ENCODE results near the gene AUTS2.

AUTS2 gene

DNA sequence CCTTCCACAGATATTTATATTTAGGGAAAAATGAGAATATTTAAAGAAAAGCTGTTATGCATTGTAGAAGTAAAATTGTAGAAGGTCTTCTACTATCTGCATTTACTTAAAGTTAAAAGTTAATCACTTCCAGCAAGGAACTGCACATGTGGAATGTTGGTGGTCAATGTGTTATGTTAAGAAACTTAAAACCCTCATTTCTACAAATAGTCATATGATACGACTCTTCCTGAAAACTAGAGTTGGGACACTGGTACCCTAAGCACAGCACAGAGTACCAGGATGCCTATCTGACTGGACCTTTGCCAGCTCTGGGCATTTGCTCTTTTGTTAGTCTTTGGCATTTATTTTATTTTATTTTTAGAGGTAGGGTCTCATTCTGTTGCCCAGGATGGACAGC lies 1009.5 kb downstream of the AUTS2 start:
- DNase-seq (ENCODE audit: low spot score), result no peak
- TF ChIP-seq, protein P1, sequence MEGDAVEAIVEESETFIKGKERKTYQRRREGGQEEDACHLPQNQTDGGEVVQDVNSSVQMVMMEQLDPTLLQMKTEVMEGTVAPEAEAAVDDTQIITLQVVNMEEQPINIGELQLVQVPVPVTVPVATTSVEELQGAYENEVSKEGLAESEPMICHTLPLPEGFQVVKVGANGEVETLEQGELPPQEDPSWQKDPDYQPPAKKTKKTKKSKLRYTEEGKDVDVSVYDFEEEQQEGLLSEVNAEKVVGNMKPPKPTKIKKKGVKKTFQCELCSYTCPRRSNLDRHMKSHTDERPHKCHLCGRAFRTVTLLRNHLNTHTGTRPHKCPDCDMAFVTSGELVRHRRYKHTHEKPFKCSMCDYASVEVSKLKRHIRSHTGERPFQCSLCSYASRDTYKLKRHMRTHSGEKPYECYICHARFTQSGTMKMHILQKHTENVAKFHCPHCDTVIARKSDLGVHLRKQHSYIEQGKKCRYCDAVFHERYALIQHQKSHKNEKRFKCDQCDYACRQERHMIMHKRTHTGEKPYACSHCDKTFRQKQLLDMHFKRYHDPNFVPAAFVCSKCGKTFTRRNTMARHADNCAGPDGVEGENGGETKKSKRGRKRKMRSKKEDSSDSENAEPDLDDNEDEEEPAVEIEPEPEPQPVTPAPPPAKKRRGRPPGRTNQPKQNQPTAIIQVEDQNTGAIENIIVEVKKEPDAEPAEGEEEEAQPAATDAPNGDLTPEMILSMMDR (IDR thresholded peaks at IDR 0.05; ENCODE audit: extremely low read depth, missing control alignments), result no peak

DNA sequence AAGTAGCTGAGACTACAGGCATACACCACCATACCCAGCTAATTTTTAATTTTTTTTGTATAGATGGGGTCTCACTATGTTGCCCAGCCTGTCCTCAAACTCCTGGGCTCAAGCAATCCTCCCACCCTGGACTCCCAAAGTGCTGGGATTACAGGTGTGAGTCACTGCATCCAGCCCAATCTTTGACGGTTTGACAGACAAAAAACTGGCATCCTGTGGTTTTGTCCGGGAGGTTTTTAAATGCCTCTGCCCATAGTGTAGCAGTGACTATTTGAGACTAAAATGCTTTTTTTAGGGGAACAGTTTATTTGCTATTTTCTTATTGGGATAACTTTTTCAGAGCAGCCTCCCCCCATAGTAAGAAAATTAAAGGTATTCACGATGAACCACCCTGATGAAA lies 1010.0 kb downstream of the AUTS2 start:
- DNase-seq (ENCODE audit: low spot score), result no peak
- TF ChIP-seq, protein P1 (IDR thresholded peaks at IDR 0.05; ENCODE audit: extremely low read depth, missing control alignments), result no peak

DNA sequence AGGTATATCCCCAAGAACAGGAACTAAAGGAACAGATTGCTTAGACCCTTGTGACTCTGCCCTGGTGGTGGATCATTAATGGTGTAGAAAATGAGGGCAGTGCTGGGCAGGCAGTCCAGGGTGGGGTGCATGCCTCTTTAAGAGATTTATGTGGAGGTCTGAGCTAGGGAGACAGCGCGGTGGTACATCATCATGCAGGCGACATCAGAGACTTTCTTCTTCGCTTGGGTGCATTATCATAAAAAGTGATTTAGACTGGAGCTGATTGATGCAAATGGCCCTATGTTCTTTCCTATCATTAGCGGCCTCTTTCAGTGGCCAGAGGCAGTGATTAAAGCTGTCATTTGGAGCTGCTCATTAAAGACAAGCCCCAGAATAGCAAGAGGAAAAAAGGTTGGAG lies 1014.5 kb downstream of the AUTS2 start:
- DNase-seq (ENCODE audit: low spot score), result no peak
- TF ChIP-seq, protein P1 (IDR thresholded peaks at IDR 0.05; ENCODE audit: extremely low read depth, missing control alignments), result no peak

DNA sequence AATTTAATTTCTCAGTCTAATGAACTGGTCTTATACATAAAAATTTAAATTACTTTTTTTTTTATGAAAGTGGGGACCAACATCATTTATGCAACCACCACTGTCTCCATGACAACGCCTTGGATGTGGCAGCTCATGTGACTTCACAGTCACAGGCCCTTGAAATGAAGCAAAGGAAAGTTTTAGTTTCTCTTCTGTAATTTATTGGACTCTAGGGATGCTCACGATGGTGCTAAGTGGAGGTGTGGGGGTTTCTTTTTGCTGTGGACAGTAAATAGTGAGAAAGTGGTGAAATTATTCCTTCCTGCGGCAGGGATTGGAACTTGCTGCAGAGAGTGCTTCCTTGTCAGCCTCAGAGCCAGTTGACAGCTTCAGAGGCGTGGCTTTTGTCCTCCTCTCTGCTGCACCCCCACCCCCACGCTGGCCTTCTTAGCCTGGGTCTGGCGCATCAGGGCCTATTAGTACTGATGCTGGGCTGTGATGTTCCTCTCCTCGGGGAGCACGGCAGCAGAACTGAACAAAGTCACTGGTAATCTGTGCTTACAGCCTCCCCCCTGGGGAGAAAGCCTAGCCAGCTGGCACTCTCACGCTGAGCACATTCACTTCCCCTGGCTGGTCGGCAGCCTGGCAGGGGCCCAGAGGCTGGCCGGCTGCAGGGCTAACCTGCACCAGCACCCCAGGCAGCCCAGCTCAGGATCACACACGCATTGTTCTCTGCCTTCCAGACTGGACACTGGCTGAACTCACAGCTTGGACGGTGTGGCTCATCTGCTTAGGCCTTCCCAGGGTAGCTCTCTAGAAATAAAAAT lies 1016.2 kb downstream of the AUTS2 start:
- DNase-seq (ENCODE audit: low spot score), result no peak
- TF ChIP-seq, protein P1 (IDR thresholded peaks at IDR 0.05; ENCODE audit: extremely low read depth, missing control alignments), result no peak

DNA sequence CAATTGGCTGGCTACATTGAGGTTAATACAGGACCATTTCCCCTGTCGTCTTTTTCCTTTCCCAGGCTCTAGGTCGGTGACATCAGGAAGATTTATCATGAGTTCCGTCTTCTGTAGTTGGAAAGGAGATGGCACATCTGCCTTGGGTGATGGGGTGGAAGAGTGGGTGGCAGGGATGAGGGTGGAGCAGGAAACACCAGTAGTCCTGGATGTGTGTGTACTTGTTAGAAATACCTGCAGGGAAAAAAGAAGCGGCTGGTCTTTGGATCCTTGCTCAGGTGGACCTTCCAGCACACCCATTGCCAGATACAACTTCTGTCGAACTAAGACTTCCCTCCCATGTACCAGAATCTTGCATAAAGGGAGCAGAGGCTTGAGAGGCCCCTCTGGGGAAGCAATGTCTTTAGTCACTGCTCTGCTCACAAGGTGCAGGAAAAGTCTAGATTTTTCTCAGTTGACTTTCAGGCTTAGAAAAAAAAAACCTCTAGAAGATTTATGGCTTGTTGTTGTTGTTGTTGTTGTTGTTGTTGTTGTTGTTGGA lies 1016.9 kb downstream of the AUTS2 start:
- no peak for DNase-seq (ENCODE audit: low spot score)
- TF ChIP-seq, protein P1 (IDR thresholded peaks at IDR 0.05; ENCODE audit: extremely low read depth, missing control alignments), result no peak

DNA sequence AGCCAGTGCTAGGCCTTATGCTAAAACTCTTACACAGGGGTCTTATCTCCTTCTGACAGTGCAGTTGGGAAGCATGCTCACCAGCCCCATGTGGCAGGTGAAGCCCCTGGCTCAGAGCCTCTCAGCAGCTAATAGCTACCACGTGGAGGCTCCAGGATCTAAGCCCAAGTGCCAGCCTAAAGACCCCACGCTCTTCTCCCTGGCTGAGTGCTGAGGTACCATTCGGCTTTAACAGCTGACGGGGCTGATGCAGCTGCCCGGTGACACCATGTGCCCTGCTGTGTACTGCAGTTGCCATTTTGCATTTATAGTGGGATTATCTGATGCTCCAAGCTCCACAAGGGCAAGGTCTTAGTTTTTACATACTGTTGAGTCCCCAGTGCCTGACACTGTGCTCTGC lies 1017.9 kb downstream of the AUTS2 start:
- no peak for DNase-seq (ENCODE audit: low spot score)
- TF ChIP-seq, protein P1 (IDR thresholded peaks at IDR 0.05; ENCODE audit: extremely low read depth, missing control alignments), result no peak

DNA sequence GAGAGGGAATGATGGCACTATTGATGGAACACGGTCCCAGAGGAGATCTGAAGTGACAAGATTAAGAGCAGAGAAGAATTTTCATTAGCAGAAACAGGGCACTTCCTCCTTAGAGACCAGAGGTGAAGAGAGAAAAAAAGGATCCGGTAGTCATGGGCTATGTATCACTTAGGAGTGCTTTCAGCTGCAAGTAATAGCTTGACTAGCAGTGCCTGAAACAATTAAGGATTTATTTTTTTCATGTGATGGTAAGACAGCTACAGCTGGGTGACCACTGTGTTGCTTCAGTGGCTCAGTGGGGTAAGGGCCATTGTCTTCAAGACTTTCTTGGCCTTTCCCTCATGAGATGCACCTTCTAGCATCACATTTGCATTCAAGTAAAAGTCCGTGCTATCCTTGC lies 1018.5 kb downstream of the AUTS2 start:
- TF ChIP-seq, protein P1 (IDR thresholded peaks at IDR 0.05; ENCODE audit: extremely low read depth, missing control alignments), result no peak
- DNase-seq (ENCODE audit: low spot score), result no peak
